Measurements from ENCODE around the gene SNORC.

Gene SNORC

GRCh38 chr2:232887171-232887850 lies 17.2 kb downstream of the SNORC start:
- Histone ChIP-seq H3K36me3 (ENCODE audit: control insufficient read depth, insufficient read depth, low read length) (peaks cover 3% of the 10 kb centered on the region), H3K9ac (ENCODE audit: low read length) (no peak overlapping the region), H3K27ac (ENCODE audit: low read depth, low read length) (no peak overlapping the region), H3K4me3 (ENCODE audit: low read length) (no peak overlapping the region), H3K4me1 (ENCODE audit: control insufficient read depth, insufficient read depth, low read length) (no peaks in the 10 kb centered on the region), H3K27me3 (ENCODE audit: control insufficient read depth, insufficient read depth, low read length) (no peaks in the 10 kb centered on the region)

- no peaks in the 10 kb centered on the region for H3K27me3 ChIP-seq (ENCODE audit: control insufficient read depth, insufficient read depth, low read length)
- peaks cover 3% of the 10 kb centered on the region for H3K36me3 ChIP-seq (ENCODE audit: control insufficient read depth, insufficient read depth, low read length)
- H3K9ac ChIP-seq (ENCODE audit: low read length), result no peak overlapping the region
- H3K27ac ChIP-seq (ENCODE audit: low read depth, low read length), result no peak overlapping the region
- no peaks in the 10 kb centered on the region for H3K4me1 ChIP-seq (ENCODE audit: control insufficient read depth, insufficient read depth, low read length)
- H3K4me3 ChIP-seq (ENCODE audit: low read length), result no peak overlapping the region
Observed at GRCh38 chr2:232888099-232888836, 18.2 kb downstream of the SNORC start.

- Histone ChIP-seq H3K27ac (ENCODE audit: low read depth, low read length) (no peak overlapping the region), H3K4me1 (ENCODE audit: control insufficient read depth, insufficient read depth, low read length) (no peaks in the 10 kb centered on the region), H3K27me3 (ENCODE audit: control insufficient read depth, insufficient read depth, low read length) (no peaks in the 10 kb centered on the region), H3K36me3 (ENCODE audit: control insufficient read depth, insufficient read depth, low read length) (peaks cover 3% of the 10 kb centered on the region), H3K9ac (ENCODE audit: low read length) (no peak overlapping the region), H3K4me3 (ENCODE audit: low read length) (no peak overlapping the region)
Observed at GRCh38 chr2:232888839-232889529, 18.9 kb downstream of the SNORC start.

- H3K27me3 ChIP-seq (ENCODE audit: control insufficient read depth, insufficient read depth, low read length), result no peaks in the 10 kb centered on the region
- H3K36me3 ChIP-seq (ENCODE audit: control insufficient read depth, insufficient read depth, low read length), result peaks cover 3% of the 10 kb centered on the region
- H3K27ac ChIP-seq (ENCODE audit: low read depth, low read length), result no peak overlapping the region
- no peak overlapping the region for H3K4me3 ChIP-seq (ENCODE audit: low read length)
- no peak overlapping the region for H3K9ac ChIP-seq (ENCODE audit: low read length)
- no peaks in the 10 kb centered on the region for H3K4me1 ChIP-seq (ENCODE audit: control insufficient read depth, insufficient read depth, low read length)
Observed at GRCh38 chr2:232889876-232890401, 19.9 kb downstream of the SNORC start.

- H3K36me3 ChIP-seq (ENCODE audit: control insufficient read depth, insufficient read depth, low read length), result peaks cover 3% of the 10 kb centered on the region
- no peak overlapping the region for H3K9ac ChIP-seq (ENCODE audit: low read length)
- no peak overlapping the region for H3K4me3 ChIP-seq (ENCODE audit: low read length)
- no peaks in the 10 kb centered on the region for H3K27me3 ChIP-seq (ENCODE audit: control insufficient read depth, insufficient read depth, low read length)
- H3K4me1 ChIP-seq (ENCODE audit: control insufficient read depth, insufficient read depth, low read length), result no peaks in the 10 kb centered on the region
- no peak overlapping the region for H3K27ac ChIP-seq (ENCODE audit: low read depth, low read length)
Observed at GRCh38 chr2:232890536-232890895, 20.5 kb downstream of the SNORC start.

GRCh38 chr2:232890896-232891601 lies 21.0 kb downstream of the SNORC start:
- peaks cover 2% of the 10 kb centered on the region for H3K36me3 ChIP-seq (ENCODE audit: control insufficient read depth, insufficient read depth, low read length)
- no peak overlapping the region for H3K9ac ChIP-seq (ENCODE audit: low read length)
- no peak overlapping the region for H3K27ac ChIP-seq (ENCODE audit: low read depth, low read length)
- no peaks in the 10 kb centered on the region for H3K27me3 ChIP-seq (ENCODE audit: control insufficient read depth, insufficient read depth, low read length)
- H3K4me3 ChIP-seq (ENCODE audit: low read length), result no peak overlapping the region
- no peaks in the 10 kb centered on the region for H3K4me1 ChIP-seq (ENCODE audit: control insufficient read depth, insufficient read depth, low read length)

GRCh38 chr2:232891621-232892071 lies 21.6 kb downstream of the SNORC start:
- H3K9ac ChIP-seq (ENCODE audit: low read length), result no peak overlapping the region
- no peak overlapping the region for H3K27ac ChIP-seq (ENCODE audit: low read depth, low read length)
- no peaks in the 10 kb centered on the region for H3K36me3 ChIP-seq (ENCODE audit: control insufficient read depth, insufficient read depth, low read length)
- no peaks in the 10 kb centered on the region for H3K4me1 ChIP-seq (ENCODE audit: control insufficient read depth, insufficient read depth, low read length)
- H3K27me3 ChIP-seq (ENCODE audit: control insufficient read depth, insufficient read depth, low read length), result no peaks in the 10 kb centered on the region
- H3K4me3 ChIP-seq (ENCODE audit: low read length), result no peak overlapping the region

- Histone ChIP-seq H3K27ac (ENCODE audit: low read depth, low read length) (no peak overlapping the region), H3K36me3 (ENCODE audit: control insufficient read depth, insufficient read depth, low read length) (no peaks in the 10 kb centered on the region), H3K27me3 (ENCODE audit: control insufficient read depth, insufficient read depth, low read length) (no peaks in the 10 kb centered on the region)
Observed at GRCh38 chr2:232892221-232892620, 22.2 kb downstream of the SNORC start.

GRCh38 chr2:232892843-232893242 lies 22.8 kb downstream of the SNORC start:
- no peak overlapping the region for H3K27ac ChIP-seq (ENCODE audit: low read depth, low read length)
- H3K27me3 ChIP-seq (ENCODE audit: control insufficient read depth, insufficient read depth, low read length), result no peaks in the 10 kb centered on the region
- H3K9ac ChIP-seq (ENCODE audit: low read length), result no peak overlapping the region
- no peaks in the 10 kb centered on the region for H3K4me1 ChIP-seq (ENCODE audit: control insufficient read depth, insufficient read depth, low read length)
- H3K4me3 ChIP-seq (ENCODE audit: low read length), result no peak overlapping the region
- H3K36me3 ChIP-seq (ENCODE audit: control insufficient read depth, insufficient read depth, low read length), result no peaks in the 10 kb centered on the region

More at GRCh38 chr2:232892221-232892620, 22.2 kb downstream of the SNORC start:
- no peak overlapping the region for H3K9ac ChIP-seq (ENCODE audit: low read length)
- no peaks in the 10 kb centered on the region for H3K4me1 ChIP-seq (ENCODE audit: control insufficient read depth, insufficient read depth, low read length)
- no peak overlapping the region for H3K4me3 ChIP-seq (ENCODE audit: low read length)

GRCh38 chr2:232893834-232894233 lies 23.8 kb downstream of the SNORC start:
- no peaks in the 10 kb centered on the region for H3K36me3 ChIP-seq (ENCODE audit: control insufficient read depth, insufficient read depth, low read length)
- no peak overlapping the region for H3K9ac ChIP-seq (ENCODE audit: low read length)
- H3K27me3 ChIP-seq (ENCODE audit: control insufficient read depth, insufficient read depth, low read length), result no peaks in the 10 kb centered on the region
- H3K4me3 ChIP-seq (ENCODE audit: low read length), result no peak overlapping the region
- no peak overlapping the region for H3K27ac ChIP-seq (ENCODE audit: low read depth, low read length)
- no peaks in the 10 kb centered on the region for H3K4me1 ChIP-seq (ENCODE audit: control insufficient read depth, insufficient read depth, low read length)

GRCh38 chr2:232894251-232894650 lies 24.2 kb downstream of the SNORC start:
- no peaks in the 10 kb centered on the region for H3K36me3 ChIP-seq (ENCODE audit: control insufficient read depth, insufficient read depth, low read length)
- no peaks in the 10 kb centered on the region for H3K4me1 ChIP-seq (ENCODE audit: control insufficient read depth, insufficient read depth, low read length)
- H3K27me3 ChIP-seq (ENCODE audit: control insufficient read depth, insufficient read depth, low read length), result no peaks in the 10 kb centered on the region
- H3K4me3 ChIP-seq (ENCODE audit: low read length), result no peak overlapping the region
- no peak overlapping the region for H3K9ac ChIP-seq (ENCODE audit: low read length)
- no peak overlapping the region for H3K27ac ChIP-seq (ENCODE audit: low read depth, low read length)

GRCh38 chr2:232894746-232895145 lies 24.7 kb downstream of the SNORC start:
- no peak overlapping the region for H3K4me3 ChIP-seq (ENCODE audit: low read length)
- no peak overlapping the region for H3K27ac ChIP-seq (ENCODE audit: low read depth, low read length)
- H3K36me3 ChIP-seq (ENCODE audit: control insufficient read depth, insufficient read depth, low read length), result no peaks in the 10 kb centered on the region
- no peak overlapping the region for H3K9ac ChIP-seq (ENCODE audit: low read length)
- H3K27me3 ChIP-seq (ENCODE audit: control insufficient read depth, insufficient read depth, low read length), result no peaks in the 10 kb centered on the region
- H3K4me1 ChIP-seq (ENCODE audit: control insufficient read depth, insufficient read depth, low read length), result no peaks in the 10 kb centered on the region
